HPDE6-E6E7 (cell line): ENCODE results near the gene FIZ1.
A peak's percentile ranks its signal among the peaks of the same experiment; 100 is the strongest.

ENCODE experiments used
- DNase-seq: peaks from one replicate; pipeline ENCODE4 v3.0.0; 2011; ENCODE audit warnings: missing footprints; ENCODE audit errors: extremely low spot score

Gene FIZ1, protein sequence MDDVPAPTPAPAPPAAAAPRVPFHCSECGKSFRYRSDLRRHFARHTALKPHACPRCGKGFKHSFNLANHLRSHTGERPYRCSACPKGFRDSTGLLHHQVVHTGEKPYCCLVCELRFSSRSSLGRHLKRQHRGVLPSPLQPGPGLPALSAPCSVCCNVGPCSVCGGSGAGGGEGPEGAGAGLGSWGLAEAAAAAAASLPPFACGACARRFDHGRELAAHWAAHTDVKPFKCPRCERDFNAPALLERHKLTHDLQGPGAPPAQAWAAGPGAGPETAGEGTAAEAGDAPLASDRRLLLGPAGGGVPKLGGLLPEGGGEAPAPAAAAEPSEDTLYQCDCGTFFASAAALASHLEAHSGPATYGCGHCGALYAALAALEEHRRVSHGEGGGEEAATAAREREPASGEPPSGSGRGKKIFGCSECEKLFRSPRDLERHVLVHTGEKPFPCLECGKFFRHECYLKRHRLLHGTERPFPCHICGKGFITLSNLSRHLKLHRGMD

DNA sequence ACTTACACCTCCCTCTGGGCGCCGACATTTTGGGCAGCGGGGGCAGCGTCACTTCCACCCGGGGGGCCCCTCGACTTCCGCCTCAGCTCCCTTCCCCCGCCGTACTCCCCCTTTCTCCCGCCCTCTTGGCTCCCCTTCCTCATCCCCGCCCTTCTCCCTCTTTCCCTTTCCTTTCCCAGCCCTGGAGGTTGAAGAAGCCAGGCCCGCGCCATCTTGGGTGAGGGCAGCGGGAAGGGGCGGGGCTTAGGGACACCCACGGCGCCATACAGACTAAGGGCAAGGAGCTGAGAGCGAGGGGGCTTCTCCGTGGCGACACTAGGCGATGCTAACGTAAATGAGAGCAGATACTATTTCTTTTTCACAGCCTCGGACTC, at the start of gene FIZ1:
FIZ1 (minus strand) TSS at position 50 of the 374 bp plus-strand sequence. CDS start 1,652 bp downstream, outside the sequence.
- peak; percentile 73 for DNase-seq

DNA sequence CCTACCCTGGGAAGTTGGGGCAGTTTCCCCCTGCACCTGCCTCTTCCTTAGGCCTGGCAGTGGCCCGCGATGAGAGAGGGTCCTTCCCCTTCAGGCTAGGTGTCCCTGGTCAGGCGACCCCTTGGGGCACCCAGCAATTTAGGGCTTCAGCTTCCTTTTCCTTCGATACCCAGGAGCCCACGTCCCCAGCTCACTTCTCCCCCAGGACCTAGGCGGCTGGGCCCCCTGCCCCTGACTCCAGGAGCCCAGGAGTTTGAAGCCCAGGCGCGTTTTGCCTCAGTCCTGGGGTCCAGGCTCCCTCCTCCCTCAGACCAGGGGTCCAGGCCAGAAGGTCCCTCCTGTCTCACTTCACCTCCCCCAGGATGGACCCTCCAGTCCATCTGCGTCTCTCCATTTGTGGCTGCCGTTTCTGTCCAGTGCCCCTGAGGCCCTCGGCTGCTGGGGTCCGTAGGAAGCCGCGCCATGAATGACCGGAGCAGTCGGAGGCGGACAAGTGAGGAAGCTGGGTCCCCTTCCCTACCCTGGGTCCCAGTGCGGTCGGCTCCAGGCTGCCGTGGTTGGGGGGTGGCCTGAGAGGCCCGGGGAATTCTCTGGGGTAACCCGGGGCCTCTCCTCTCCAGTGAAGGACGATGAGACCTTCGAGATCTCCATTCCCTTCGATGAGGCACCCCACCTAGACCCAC, 49.4 kb upstream of the FIZ1 start:
- no peak for DNase-seq

DNA sequence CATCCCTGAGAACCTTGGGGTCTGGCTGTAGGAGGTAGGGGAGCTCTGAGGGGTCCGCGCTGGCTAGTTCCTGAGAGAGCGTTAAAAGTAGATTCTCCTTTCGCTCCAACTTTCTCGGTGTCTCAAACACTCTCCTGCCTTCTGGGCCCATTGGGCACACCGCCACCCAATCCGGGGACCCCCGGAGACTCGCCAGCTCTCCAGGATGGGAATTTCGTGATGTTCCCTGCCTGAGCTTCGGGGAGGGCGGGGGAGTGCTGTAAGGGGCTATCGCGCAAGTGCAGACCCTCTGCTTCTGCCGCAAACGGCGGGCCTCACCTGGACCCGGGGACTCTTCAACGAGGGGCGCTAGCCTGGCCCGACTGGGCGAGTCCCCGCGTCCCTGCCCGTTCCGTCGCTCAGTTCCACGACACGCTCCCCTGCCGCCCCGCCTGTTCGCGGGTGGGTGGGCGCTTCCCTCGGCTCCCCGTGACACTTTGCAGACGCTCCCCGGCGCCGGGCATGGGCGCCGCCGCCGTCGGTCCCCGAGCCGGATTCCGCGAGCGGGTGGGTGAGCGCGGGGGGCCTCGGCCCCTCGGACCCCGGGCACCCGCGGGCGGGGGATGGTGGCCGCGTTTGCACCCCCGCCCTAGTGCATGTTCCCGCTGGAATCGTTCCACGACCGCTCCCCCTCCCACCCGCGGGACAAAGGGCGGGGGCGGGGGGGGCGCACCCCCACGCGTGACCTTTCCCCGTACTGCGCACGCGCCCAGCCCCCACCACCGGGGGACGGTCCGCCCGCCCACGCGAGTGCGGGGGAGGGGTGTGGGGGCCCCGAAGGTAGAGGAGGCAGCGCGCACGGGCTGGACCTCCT, 48.6 kb upstream of the FIZ1 start, which contains the start of gene CCDC106:
CCDC106 (plus strand) TSS at position 481 of the 853 bp plus-strand sequence. CDS start 835 bp downstream, outside the sequence.
- peak; percentile 45 for DNase-seq

DNA sequence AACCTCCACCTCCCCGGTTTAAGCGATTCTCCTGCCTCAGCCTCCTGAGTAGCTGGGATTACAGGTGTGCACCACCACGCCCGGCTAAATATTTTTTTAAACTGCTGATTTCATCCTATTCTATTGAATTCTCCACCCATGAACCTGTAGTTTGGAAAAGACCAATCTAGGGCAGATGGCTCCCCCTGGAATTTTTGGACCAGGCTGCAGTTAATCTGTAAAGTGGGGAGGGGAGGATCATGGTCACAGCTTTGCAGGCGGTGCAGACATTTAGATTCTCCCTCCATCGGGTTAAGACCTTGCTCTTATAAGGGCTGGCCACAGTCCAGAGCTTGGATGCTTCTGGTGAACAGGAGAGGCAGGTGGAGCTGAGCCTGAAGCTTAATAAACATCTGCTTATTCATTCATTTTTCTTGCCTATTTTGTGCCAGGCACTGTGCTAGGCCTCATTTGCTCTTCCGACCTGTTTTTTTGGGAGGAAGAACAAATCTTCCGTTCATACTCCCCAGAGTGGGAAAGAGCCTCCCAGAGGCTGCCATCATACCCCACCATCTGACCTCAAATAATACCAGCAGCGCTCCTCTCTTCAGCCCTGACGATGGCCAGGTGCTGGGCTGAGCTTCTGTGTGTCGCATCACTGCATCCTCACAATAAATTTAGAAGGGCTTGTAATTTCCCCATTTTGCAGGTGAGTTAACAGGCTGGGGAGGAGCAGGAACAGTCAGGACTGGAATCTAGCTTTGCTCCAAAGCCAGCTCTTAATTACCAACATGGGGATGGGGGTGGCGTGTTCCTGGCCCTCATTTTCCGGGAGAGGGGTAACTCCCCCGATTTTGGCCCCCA, 47.8 kb upstream of the FIZ1 start:
- no peak for DNase-seq

DNA sequence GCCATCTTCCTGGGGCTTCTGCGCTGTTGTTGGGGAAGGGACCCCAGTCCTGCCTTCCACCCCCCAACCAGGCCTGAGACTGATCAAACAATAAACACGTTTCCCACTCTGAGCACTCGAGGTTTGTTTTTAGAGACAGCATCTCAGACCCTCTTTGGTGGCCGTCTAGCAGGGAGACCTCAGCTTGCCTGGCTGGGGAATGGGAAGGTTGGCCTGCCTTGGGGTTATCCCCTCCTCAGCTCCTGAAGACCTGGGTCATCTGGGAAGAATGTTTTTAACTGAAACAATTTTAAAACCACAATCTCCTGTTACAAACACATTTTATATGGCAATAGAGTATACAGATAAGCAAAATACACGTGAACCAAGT, 46.2 kb upstream of the FIZ1 start:
- no peak for DNase-seq

DNA sequence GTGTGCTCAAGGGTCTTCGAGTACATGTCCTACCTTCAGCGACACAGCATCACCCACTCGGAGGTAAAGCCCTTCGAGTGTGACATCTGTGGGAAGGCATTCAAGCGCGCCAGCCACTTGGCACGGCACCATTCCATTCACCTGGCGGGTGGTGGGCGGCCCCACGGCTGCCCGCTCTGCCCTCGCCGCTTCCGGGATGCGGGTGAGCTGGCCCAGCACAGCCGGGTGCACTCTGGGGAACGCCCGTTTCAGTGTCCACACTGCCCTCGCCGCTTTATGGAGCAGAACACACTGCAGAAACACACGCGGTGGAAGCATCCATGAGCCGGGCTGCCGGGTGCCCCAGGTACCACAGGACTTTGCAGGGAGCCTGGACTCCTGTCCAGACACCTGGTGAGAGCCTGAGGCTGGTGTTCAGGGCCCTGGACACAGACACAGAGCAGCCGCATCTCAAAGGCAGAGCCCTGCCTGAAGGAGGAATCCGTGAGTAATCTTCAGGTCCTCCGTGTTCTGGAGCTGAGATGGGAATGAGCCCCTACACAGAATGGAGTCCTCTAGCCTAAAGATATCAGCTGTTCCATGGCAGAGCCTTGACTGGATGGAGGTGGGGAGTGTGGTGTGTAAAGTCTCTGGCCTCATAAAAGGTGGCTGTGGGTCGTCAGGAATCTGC, 45.7 kb upstream of the FIZ1 start:
- no peak for DNase-seq

DNA sequence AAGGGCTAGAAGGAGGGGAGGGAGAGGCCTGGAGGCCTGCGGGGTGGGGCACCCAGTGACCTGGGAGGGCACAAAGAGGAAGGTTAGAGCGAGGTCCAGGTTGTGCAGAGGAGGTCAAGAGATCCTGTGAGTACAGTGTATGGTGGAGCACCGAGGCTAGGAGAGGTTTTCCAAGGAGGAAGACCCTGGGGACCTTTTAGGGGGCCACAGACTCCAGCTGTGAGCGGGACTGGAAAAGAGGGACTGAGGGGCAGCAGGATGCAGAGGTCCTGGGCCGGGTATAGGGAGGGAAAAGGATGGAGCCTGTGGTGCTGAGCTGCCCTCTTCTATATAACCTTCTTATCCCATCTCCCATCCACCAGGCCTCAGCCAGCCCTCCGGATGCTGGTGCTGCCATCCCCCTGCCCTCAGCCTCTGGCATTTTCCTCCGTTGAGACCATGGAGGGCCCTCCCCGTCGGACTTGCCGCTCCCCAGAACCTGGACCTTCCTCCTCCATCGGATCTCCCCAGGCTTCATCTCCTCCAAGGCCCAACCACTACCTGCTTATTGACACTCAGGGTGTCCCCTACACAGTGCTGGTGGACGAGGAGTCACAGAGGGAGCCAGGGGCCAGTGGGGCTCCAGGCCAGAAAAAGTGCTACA, 45.0 kb upstream of the FIZ1 start:
- no peak for DNase-seq

DNA sequence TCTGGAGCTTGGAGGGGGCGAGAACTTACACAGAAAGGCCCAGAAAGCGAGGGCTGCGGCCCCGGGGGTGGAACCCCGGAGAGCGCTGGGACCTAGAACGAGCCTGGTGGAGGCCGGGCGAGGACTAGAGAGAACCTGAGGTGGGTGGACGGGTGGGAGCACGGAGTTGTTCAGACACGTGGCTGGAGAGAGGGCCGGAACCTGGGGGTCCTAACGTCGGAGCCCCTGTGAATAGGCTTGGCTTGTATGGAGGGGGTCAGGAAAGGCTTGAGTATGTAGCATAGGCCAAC, 44.5 kb upstream of the FIZ1 start:
- no peak for DNase-seq

DNA sequence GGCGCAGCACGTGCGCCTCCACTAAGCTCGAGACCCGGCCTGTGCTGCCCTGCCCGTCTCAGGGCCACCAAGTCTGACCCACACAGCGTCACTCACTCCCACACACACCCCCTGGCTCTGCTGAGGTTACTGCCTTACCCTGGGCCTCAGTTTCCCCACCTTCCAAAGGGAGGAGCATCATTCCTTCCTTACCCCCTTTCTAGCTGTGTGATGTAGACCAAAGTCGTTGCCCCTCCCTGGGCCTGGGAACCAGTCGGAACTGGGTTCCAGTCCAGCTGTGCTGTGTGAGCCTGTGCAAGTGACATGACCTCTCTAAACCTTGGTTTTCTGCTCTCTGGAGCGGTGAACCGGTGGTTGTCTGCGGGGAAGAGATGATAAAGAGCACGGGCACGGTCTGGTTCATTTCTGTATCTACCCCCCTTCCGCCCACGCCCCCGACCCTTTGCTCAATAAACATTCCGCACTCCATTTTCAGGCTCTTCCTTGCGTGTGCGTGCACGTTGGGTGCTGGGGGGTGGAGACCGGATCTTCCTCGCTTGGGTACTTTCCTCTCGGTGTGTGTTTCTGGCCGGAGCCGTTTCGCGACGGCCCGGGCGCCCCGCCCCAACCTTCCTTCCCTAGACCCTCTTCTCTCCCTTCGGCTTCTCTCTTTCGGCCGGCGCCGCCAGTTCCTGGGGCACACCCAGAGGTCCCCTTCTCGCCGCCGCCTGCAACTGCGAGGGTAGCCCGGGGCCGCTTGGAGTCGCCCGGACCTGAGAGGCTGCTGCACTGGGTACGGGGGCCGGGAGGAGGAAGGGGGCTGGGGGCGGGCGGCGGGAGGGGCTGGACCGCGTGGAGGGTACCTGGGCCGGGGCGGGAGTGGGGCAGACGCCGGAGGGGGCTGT, 43.9 kb upstream of the FIZ1 start, which contains the start of gene ZNF581:
ZNF581 (plus strand) TSS at position 647 of the 884 bp plus-strand sequence. CDS start 923 bp downstream, outside the sequence.
- DNase-seq, result peak; percentile 73

DNA sequence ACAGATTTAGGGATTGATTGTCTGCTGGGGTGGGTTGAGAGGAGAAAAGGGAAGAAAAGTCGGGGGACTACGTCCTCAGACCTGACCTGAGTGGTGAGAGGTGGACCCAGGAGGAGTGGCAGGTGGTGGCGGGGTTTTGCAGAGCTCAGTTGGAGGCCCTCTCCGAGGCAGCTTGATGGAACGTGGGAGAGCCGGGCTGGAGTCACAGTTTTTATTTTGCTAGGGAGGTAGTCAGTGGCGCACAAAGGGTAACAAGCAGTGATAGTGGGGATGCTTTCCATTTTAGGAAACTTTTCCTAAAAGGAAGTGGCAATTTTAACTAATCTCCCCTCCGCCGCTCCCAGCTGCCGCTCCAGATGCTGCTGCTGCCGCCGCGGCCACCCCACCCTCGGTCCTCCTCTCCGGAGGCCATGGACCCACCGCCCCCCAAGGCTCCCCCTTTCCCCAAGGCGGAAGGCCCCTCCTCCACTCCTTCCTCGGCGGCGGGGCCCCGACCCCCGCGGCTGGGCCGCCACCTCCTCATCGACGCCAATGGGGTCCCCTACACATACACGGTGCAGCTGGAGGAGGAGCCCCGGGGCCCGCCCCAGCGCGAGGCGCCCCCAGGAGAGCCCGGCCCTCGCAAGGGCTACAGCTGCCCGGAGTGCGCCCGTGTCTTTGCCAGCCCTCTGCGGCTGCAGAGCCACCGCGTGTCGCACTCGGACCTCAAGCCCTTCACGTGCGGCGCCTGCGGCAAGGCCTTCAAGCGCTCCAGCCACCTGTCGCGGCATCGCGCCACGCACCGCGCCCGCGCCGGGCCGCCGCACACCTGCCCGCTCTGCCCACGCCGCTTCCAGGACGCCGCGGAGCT, 43.1 kb upstream of the FIZ1 start:
- DNase-seq, result no peak

DNA sequence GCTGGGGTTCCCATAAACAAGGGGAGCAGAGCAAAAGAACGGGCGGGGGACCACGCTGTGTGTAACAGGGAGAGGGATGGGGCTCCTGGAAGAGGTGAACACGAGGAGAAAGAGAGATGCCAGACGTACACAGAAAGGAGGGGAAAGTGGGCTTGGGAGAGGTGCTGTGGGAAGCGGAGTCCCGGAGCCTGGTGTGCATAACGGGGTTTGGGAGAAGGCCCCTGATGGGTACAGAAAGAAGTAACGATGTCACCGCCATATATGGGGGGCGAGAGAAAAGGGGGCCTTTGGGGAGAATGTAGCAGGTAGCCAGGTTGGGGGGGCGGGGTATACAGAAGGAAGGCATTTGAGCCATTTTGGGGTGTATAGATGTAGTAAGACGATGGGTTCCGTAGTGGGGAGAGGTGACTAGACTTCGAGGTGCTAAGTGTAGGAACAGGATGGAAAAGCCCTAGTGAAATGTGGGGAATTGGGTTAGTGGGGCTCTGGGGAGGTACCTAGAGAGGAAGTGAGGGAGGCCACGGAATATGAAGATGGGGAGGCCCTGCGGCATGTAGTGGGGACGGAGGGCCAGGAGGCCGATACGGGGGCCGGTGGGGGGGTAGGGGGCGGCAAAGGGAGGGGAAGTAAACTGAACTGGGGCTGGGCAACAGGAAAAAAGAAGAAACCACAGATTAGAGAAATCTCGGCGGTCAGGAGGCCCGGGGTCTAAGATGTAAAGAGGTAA, 42.3 kb upstream of the FIZ1 start:
- DNase-seq, result no peak

DNA sequence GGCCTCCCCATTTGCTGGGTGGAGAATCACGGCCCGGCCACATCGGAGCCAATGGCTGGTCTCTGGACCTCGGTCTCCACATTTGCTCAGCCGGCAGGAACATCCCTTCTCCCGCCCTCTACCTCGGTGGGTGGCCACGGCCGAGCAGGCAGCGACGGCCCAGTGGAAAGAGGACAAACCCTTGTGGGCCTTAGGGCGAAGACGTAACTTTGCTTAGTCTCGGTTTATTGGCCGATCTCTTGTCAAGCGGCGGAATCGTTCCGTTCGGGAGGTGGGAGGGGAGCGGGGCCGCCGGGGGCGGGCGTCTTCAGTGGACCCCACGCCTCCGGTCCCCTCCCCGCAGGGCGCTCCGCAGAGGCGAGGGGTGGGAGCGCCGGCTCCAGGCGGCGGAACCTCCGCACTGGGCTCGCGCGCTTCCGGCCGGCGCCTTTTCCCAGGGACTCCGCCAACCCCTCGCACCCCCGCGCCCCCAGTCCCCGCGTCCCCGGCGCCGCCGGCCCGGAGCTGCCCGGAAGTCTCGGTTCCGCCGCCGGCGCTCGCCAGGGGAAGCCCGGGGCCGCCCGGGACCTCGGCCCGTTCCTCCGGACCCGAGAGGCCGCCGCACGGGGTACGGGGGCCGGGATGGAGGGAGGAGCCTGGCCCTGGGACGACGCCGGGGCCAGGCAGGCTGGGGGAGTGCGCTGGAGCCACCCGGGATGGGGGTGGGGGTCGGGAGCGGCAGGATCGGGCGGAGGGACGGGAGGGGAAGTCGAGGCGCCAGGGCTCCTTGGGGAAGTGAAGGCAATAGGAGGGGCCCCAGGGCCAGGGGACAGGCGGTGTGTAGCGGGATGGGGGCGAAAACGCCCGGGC, 41.5 kb upstream of the FIZ1 start, which contains the start of gene ZNF580:
ZNF580 (plus strand) TSS at position 426 of the 849 bp plus-strand sequence. CDS start 1,507 bp downstream, outside the sequence.
- DNase-seq, result peak; percentile 57

DNA sequence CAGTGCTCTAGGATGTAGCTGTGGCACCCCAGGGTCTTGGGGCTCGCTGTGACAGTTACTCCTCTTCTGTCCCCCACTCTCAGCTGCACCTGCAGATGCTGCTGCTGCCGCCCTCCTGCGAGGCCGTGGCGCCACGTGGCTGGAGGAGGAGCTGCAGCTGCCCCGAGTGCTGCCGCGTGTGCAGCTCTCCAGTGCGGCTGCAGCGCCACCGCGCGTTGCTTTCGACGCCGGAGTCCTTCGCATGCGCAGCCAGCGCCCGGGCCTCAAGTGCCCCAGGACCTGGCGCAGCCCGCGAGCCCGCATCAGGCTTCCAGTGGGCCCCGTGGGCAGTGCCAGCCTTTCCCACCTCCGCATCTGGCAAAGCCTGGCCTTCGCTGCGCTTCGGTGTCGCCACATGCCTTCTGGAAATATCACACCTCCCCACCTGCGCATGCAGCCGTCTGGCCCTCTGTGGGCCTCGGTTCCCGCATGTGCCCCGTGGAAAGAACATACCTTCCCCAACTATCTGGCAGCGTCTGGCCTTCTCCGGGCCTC, 40.8 kb upstream of the FIZ1 start:
- peak; percentile 80 for DNase-seq

DNA sequence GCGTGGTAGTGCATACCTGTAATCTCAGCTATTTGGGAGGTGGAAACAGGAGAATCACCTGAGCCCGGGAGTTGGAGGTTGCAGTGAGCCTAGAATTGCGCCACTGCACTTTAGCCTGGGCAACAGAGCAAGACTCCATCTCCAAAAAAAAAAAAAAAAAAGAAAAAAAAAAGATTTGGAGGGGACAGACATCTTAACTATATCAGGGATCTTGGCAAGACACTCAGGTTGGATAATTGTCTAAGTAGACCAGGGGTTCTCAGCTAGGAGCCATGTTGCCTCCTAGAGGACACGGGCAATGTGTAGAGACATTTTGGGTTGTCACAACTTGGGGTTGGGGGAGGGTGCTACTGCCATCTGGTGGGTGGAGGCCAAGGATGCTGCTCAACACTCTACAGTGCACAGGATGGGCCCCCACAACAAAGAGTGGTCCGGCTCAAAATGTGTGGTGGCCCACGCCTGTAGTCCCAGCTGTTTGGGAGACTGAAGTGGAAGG, 39.6 kb upstream of the FIZ1 start:
- DNase-seq, result no peak

DNA sequence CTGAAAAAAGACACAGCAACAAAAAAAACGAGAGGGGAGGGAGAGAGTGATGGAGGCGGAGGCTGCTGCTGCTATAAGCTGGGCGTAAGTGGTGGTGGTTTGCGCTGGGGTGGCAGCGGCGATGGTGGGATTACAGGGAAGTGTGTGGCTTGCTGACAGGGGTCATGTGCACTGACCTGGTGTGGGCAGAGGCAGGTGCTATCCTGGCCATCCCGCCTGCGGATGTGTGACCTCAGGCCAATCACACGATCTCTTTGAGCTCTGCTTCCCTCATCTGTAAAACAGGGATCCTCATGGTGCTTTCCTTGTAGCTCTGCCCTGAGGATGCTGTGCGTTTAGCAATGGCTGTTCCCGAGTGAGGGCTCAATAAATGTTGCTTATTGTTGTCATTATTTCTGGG, 38.2 kb upstream of the FIZ1 start:
- no peak for DNase-seq

DNA sequence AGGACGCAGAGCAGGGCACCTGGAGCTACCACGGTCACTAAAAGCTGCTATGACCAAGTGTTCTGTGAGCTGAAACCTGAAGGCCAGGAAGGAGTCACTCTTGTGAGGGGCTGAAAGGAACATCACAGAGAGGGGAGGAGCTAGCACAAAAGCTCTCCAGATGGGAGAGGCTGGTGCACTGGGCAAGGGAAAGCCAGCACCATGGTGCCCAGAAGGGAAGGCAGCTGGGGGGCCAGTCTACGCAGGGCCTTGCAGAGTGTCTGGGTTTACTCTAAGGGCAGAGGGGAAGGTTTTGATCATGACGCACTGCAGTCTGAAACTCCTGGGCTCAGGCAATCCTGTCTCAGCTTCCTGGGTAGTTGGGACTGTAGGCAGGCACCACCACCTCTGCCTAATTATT, 37.4 kb upstream of the FIZ1 start:
- no peak for DNase-seq
